Panc1 (cell line): ENCODE measurements around the gene C5AR2. TPM values are rescaled to one million over a fixed set of nuclear protein-coding genes. Genes with fewer than 3 reads are reported as not detected.

ENCODE experiments used
- ATAC-seq: fragments of 200-7000 bp; cut with Tn5 transposase; 2 replicates; pipeline ENCODE4 v1.9.1; 2020; ENCODE audit warnings: mild to moderate bottlenecking, moderate library complexity
- BruUV-seq: library from RNA; stranded (reverse); fragments of 400-500 nt; replicated peaks from 2 replicates; lab custom pipeline; 2021; lab: Mats Ljungman, UMichigan
- CTCF ChIA-PET: fragments of 300-600 bp; sonication (Branson Sonifier 250); formaldehyde crosslinking; loops from one replicate; lab custom pipeline; 2022; ENCODE audit warnings: antibody characterized with exemption; lab: Charles Lee
- POLR2A ChIA-PET: fragments of 300-600 bp; sonication (Branson Sonifier 250); formaldehyde crosslinking; loops from one replicate; lab custom pipeline; 2022; ENCODE audit warnings: antibody characterized with exemption; lab: Charles Lee
- DNase-seq: peaks from one replicate; pipeline ENCODE4 v3.0.0-alpha.2; 2010; ENCODE audit warnings: low read depth, low spot score
- H3K27ac ChIP-seq: 2 replicates; pipeline ENCODE4 v1.5.1; 2011; ENCODE audit warnings: mild to moderate bottlenecking, low read length, inconsistent platforms
- H3K27me3 ChIP-seq: fragments of 200-500 bp; sonication (Bioruptor generic); 2 replicates; pipeline ENCODE4 v1.6.0; 2014; ENCODE audit warnings: low read length, inconsistent platforms; ENCODE audit not compliant: control insufficient read depth, insufficient read depth
- H3K36me3 ChIP-seq: fragments of 200-500 bp; sonication (Bioruptor generic); 2 replicates; pipeline ENCODE4 v1.5.1; 2014; ENCODE audit warnings: inconsistent platforms, mild to moderate bottlenecking, low read length, moderate library complexity; ENCODE audit not compliant: control insufficient read depth, insufficient read depth
- H3K4me1 ChIP-seq: 2 replicates; pipeline ENCODE4 v1.5.1; 2011; ENCODE audit warnings: inconsistent platforms, mild to moderate bottlenecking, low read length, moderate library complexity; ENCODE audit not compliant: control insufficient read depth, insufficient read depth
- H3K4me3 ChIP-seq, 2 experiments: 2 replicates each; pipeline ENCODE4 v1.5.1; 2011 to 2012; ENCODE audit warnings: low read depth in 2 of 2, low read length in 2 of 2, mild to moderate bottlenecking in 2 of 2, inconsistent platforms in 1 of 2, moderate library complexity in 1 of 2
- H3K9me3 ChIP-seq: fragments of 200-500 bp; sonication (Bioruptor generic); 2 replicates; pipeline ENCODE4 v1.5.1; 2014; ENCODE audit warnings: low read depth, mild to moderate bottlenecking, inconsistent platforms, low read length, moderate library complexity; ENCODE audit not compliant: control insufficient read depth, insufficient read depth
- CTCF ChIP-seq: fragments of 450-650 bp; IDR thresholded peaks from 2 replicates; pipeline ENCODE4 v1.5.1; 2017; ENCODE audit warnings: mild to moderate bottlenecking
- POLR2AphosphoS5 ChIP-seq: IDR thresholded peaks from 2 replicates; pipeline ENCODE4 v1.6.1; 2012; ENCODE audit warnings: mild to moderate bottlenecking, low read depth, low read length, moderate library complexity
- in situ Hi-C: cut with HindIII; loops from 2 replicates; pipeline ENCODE4 v1.10.0; 2016; ENCODE audit warnings: low sequenced_read_pairs, low pct_unique_long_range_greater_than_20kb
- intact Hi-C: fragments of 100-400 bp; cut with micrococcal nuclease; formaldehyde crosslinking; loops from one replicate; pipeline ENCODE4 v1.10.0; 2022; ENCODE audit not compliant: unreplicated experiment
- total RNA-seq: library from RNA; stranded (reverse); gene quantifications from one replicate; pipeline ENCODE4 v1.2.1, GENCODE V29; 2021; ENCODE audit not compliant: unreplicated experiment

C5AR2 gene
- total RNA-seq, 1 experiment from 2014 or later: 0.03 TPM

DNA sequence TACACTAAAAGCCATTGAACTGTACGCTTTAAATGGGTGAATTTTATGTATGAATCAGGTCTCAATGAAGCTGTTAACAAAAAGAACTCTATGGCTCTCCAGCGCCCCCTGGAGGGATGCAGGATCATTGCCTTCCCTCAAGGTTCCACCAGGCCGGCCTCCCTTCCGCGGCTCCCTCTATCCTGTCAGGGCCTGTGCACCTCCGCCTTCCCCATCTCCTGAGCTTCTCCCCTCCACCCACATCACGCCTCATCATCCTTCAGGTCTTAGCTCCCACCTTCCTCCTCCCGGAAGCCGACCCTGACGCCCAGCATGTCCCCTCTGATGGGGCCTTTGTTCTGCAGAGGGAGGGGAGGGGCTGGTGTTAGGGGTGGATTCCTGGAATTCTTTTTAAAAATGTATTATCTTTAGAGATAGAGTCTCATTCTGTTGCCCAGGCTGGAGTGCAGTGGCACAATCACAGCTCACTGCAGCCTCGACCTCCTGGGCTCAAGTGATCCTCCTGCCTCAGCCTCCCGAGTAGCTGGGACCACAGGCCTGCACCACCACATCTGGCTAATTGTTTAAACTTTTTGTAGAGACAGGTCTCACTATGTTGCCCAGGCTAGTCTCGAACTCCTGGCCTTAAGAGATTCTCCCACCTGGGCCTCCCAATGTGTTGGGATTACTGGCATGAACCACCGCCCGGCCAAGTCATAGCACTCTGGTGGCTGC lies 59.7 kb downstream of the C5AR2 start:
- TF ChIP-seq POLR2AphosphoS5 (no peak), CTCF (peak; percentile 91)
- Histone ChIP-seq H3K9me3 (no peaks in the 10 kb centered on the region), H3K4me3 (no peak overlapping the region), H3K4me1 (no peaks in the 10 kb centered on the region), H3K27ac (no peak overlapping the region), H3K36me3 (no peaks in the 10 kb centered on the region), H3K27me3 (no peaks in the 10 kb centered on the region)
- POLR2A ChIA-PET: no interaction called here
- CTCF ChIA-PET: interaction anchor here (0.5 to 1.1 kb wide), 4 partner anchors 41 to 107 kb away, joined by 3 to 8 read pairs (median 3); partner anchors contain the start of gene DHX34
- no TSS peak for BruUV-seq
- intact Hi-C loops (loop anchor here (10.0 kb wide), 1 partner anchor 97 kb away; no protein-coding TSS in a partner anchor), in situ Hi-C loops (no loop called here)
- ATAC-seq: peak; percentile 92
- DNase-seq: peak; percentile 36

Other genes with a start within 250 kb of the C5AR2 start
- gene ZC3H4, start 218.4 kb upstream of the C5AR2 start, total RNA-seq: 42.7 TPM
- gene SAE1, start 201.3 kb upstream of the C5AR2 start, total RNA-seq: 140 TPM
- 7.6 TPM for gene BBC3, start 101.0 kb upstream of the C5AR2 start, total RNA-seq
- 29.2 TPM for gene CCDC9, start 75.7 kb upstream of the C5AR2 start, total RNA-seq
- gene INAFM1, start 57.3 kb upstream of the C5AR2 start, total RNA-seq: 13.1 TPM
- gene C5AR1, start 22.3 kb upstream of the C5AR2 start, total RNA-seq: 2.7 TPM
- 29.2 TPM for gene DHX34, start 17.1 kb downstream of the C5AR2 start, total RNA-seq
- 11.3 TPM for gene MEIS3, start 87.4 kb downstream of the C5AR2 start, total RNA-seq
- gene SLC8A2, start 139.7 kb downstream of the C5AR2 start, total RNA-seq: 0.10 TPM
- gene KPTN, start 152.0 kb downstream of the C5AR2 start, total RNA-seq: 26.5 TPM
- 71.0 TPM for gene NAPA, start 182.9 kb downstream of the C5AR2 start, total RNA-seq
- gene ZNF541, start 241.0 kb downstream of the C5AR2 start, total RNA-seq: 0.15 TPM